Measurements from ENCODE around the gene RALGDS. TPM values are rescaled to one million over a fixed set of nuclear protein-coding genes. Genes with fewer than 3 reads are reported as not detected.

Gene RALGDS
- total and polyA plus RNA-seq, 9 donors = 26.2 to 139 (median 48.8) TPM

GRCh38 chr9:133149130-133150015, 28.3 kb upstream of the RALGDS start:
- 1 to 2% (median 2%) methylated on average over 55 to 95 of the region's 95 CpGs for WGBS, 3 donors
- peaks cover 6% of the 10 kb centered on the region for H3K4me1 ChIP-seq (ENCODE audit: insufficient read depth)

GRCh38 chr9:133148199-133149129, 27.4 kb upstream of the RALGDS start:
- Histone ChIP-seq H3K27ac (peak overlapping the region; percentile 76 to 84), H3K27me3 (no peaks in the 10 kb centered on the region), H3K4me3 (peak overlapping the region; percentile 65), H3K36me3 (no peaks in the 10 kb centered on the region), H3K9me3 (no peaks in the 10 kb centered on the region), H3K4me1 (ENCODE audit: insufficient read depth) (peaks cover 11% of the 10 kb centered on the region)
- WGBS, 3 donors = 2 to 5% (median 3%) methylated on average over 43 to 65 of the region's 65 CpGs
- intact Hi-C loops (cut with DNase I) = loop anchor here (5.0 to 10.0 kb wide), 3 partner anchors 104 to 111 kb away; no protein-coding TSS in a partner anchor
- TF ChIP-seq EP300 (IDR thresholded peaks at IDR 0.05) (no peak), CTCF (IDR thresholded peaks at IDR 0.05) (no peak), POLR2A (IDR thresholded peaks at IDR 0.05) (no peak)
- peak; percentile 68 to 80 (median 79) for DNase-seq

More at GRCh38 chr9:133149130-133150015, 28.3 kb upstream of the RALGDS start:
- H3K4me3 ChIP-seq = peak overlapping the region; percentile 65
- peak; percentile 91 to 94 (median 93) for DNase-seq
- TF ChIP-seq POLR2A (IDR thresholded peaks at IDR 0.05) (peak; percentile 27), CTCF (IDR thresholded peaks at IDR 0.05) (peak in 1 of 3 donors; percentile 18), EP300 (IDR thresholded peaks at IDR 0.05) (no peak)
- H3K27ac ChIP-seq = peak overlapping the region; percentile 76 to 95
- intact Hi-C loops (cut with DNase I) = loop anchor here (5.0 to 10.0 kb wide), 3 partner anchors 105 to 112 kb away; no protein-coding TSS in a partner anchor
- no peaks in the 10 kb centered on the region for H3K36me3 ChIP-seq
- H3K27me3 ChIP-seq = no peaks in the 10 kb centered on the region
- no peaks in the 10 kb centered on the region for H3K9me3 ChIP-seq

- TF ChIP-seq POLR2A (IDR thresholded peaks at IDR 0.05) = no peak
- peak; percentile 95 to 98 (median 96) for TF ChIP-seq CTCF (IDR thresholded peaks at IDR 0.05)
- 14 to 24% (median 23%) methylated on average over 14 of the region's 14 CpGs for WGBS, 3 donors
- H3K4me3 ChIP-seq = peak overlapping the region; percentile 65
- H3K27ac ChIP-seq = peak overlapping the region; percentile 76 to 84
- intact Hi-C loops (cut with DNase I) = loop anchor here (5.0 to 10.0 kb wide), 3 partner anchors 103 to 110 kb away; no protein-coding TSS in a partner anchor
- H3K9me3 ChIP-seq = no peaks in the 10 kb centered on the region
- peak; percentile 75 to 86 (median 86) for DNase-seq
- peaks cover 11% of the 10 kb centered on the region for H3K4me1 ChIP-seq (ENCODE audit: insufficient read depth)
- no peaks in the 10 kb centered on the region for H3K36me3 ChIP-seq
- no peaks in the 10 kb centered on the region for H3K27me3 ChIP-seq
Observed at GRCh38 chr9:133147412-133148198, 26.6 kb upstream of the RALGDS start.
